Measurements from ENCODE around the gene GTF2F1. TPM values are rescaled to one million over a fixed set of nuclear protein-coding genes. Genes with fewer than 3 reads are reported as not detected.
A peak's percentile ranks its signal among the peaks of the same experiment; 100 is the strongest.

The GTF2F1 gene, protein sequence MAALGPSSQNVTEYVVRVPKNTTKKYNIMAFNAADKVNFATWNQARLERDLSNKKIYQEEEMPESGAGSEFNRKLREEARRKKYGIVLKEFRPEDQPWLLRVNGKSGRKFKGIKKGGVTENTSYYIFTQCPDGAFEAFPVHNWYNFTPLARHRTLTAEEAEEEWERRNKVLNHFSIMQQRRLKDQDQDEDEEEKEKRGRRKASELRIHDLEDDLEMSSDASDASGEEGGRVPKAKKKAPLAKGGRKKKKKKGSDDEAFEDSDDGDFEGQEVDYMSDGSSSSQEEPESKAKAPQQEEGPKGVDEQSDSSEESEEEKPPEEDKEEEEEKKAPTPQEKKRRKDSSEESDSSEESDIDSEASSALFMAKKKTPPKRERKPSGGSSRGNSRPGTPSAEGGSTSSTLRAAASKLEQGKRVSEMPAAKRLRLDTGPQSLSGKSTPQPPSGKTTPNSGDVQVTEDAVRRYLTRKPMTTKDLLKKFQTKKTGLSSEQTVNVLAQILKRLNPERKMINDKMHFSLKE
- 64.7 TPM for polyA plus RNA-seq (2013, experiment 1 of 2)
- polyA plus RNA-seq (2013, experiment 2 of 2) = 63.7 TPM

DNA sequence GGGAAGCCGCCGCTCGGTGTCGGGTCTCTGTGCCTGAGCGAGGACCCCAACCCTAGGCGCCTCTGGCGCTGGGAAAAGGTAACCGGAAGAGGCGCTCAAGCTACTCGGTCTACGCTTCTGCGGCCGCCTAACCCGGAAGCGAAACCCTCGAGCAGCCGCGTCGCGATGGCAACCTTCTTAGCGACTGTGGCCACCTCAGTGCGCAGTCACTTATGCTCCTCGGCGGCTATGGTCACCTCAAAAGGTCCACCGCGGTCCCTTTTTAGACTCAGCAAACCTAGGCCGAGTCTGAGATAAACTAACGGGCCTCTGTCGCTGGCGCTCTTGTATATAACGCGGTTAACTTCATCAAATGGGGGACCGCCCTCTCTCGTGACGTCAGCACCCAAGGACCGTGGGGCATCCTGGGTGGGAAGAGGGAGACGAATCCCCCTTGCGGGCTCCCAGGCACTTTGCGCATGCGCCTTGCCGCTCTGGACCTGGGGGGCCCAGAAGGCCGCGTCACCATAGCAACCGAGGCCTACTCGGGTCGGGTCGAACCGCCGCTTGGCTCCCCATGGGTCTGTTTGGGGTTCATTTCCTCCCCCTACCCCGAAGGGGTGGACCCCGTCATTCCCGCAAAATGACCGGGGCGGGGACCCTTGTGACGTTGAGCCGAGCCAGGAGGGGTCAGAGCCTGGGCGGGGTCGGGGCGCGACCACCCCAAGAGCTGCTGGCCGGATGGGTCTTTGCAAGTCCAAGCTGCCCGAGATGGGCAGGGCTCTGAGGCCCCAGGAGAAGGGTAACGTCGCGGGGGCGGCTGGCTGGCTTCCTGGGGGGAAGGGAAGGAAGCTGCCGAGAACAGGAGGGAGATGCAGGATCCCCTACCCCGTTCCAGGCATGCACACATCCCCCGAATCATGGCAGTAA, at the start of gene GTF2F1:
Gene GTF2F1 (minus strand): TSS at position 91 of the 909 bp plus-strand sequence. CDS start 169 bp downstream, outside the sequence.
- Histone ChIP-seq H3K27ac (ENCODE audit: low read depth, low read length) (peak within 1 kb of the TSS; percentile 81), H3K18ac (ENCODE audit: low read length) (no peak within 1 kb of the TSS), H3K79me1 (ENCODE audit: low read length) (peaks cover 14% of the 10 kb centered on the region), H3K4me2 (ENCODE audit: low read length) (peak within 1 kb of the TSS; percentile 82), H3K23ac (ENCODE audit: low read length) (peak within 1 kb of the TSS; percentile 80), H3K9ac (ENCODE audit: low read length) (peak within 1 kb of the TSS; percentile 97), H3K4me1 (ENCODE audit: control insufficient read depth, low read depth, low read length) (peaks cover 4% of the 10 kb centered on the region), H3K27me3 (ENCODE audit: insufficient read depth, low read length, poor library complexity) (no peaks in the 10 kb centered on the region), H2BK5ac (ENCODE audit: low read length) (peak within 1 kb of the TSS; percentile 51), H3K4ac (ENCODE audit: low read depth, low read length) (no peak within 1 kb of the TSS), H4K8ac (ENCODE audit: low read depth, low read length) (peak within 1 kb of the TSS; percentile 98), H2BK120ac (ENCODE audit: low read depth, low read length) (no peak within 1 kb of the TSS), H2AK5ac (ENCODE audit: low read length) (peak within 1 kb of the TSS; percentile 43), H2BK15ac (replicated peaks; ENCODE audit: low read depth) (no peak within 1 kb of the TSS), H3K56ac (ENCODE audit: low read length) (peak within 1 kb of the TSS; percentile 97), H4K5ac (ENCODE audit: low read length) (no peak within 1 kb of the TSS), H3K4me3 (ENCODE audit: low read length) (peak within 1 kb of the TSS; percentile 97), H3K36me3 (ENCODE audit: control insufficient read depth, insufficient read depth, low read length) (peaks cover 3% of the 10 kb centered on the region), H3K79me2 (ENCODE audit: control insufficient read depth, insufficient read depth, low read length) (peaks cover 16% of the 10 kb centered on the region)
- DNase-seq = peak; percentile 98
- WGBS (ENCODE audit: extremely low coverage, insufficient coverage, low lambda C conversion rate) = no CpG with 5 or more reads among the region's 69 CpGs

DNA sequence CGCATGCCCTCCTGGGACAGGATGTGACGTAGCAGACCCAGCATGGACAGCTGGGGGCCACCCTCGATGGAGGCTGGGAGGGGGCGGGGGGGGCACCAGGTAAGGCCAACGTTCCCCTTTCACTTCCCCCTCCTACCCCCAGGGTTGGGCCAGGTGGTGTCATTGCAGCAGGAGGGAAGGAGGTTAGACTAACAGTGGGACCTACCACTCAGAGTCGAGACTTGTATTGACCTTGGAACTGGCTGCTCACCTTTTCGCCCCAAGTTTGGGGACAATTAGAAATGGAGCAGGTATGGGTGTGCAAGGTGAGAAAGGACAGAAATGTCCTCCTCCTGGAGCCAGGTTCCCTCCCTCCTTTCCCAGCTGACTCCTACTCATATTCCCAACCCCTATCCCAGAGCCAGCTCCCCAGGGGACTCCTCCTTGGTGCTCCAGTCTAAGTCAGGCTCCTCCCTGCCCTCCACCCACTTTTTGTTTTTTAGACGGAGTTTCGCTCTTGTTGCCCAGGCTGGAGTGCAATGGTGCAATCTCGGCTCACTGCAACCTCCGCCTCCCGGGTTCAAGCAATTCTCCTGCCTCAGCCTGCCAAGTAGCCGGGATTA, 49.2 kb upstream of the GTF2F1 start:
- Histone ChIP-seq H2AK5ac (ENCODE audit: low read length) (no peak overlapping the region), H3K56ac (ENCODE audit: low read length) (no peak overlapping the region), H3K4ac (ENCODE audit: low read depth, low read length) (no peak overlapping the region), H3K4me1 (ENCODE audit: control insufficient read depth, low read depth, low read length) (no peaks in the 10 kb centered on the region), H3K18ac (ENCODE audit: low read length) (no peak overlapping the region), H4K8ac (ENCODE audit: low read depth, low read length) (no peak overlapping the region), H4K5ac (ENCODE audit: low read length) (no peak overlapping the region), H3K79me1 (ENCODE audit: low read length) (no peaks in the 10 kb centered on the region), H3K4me2 (ENCODE audit: low read length) (no peak overlapping the region), H2BK5ac (ENCODE audit: low read length) (no peak overlapping the region), H3K23ac (ENCODE audit: low read length) (no peak overlapping the region), H3K9ac (ENCODE audit: low read length) (no peak overlapping the region), H2BK15ac (replicated peaks; ENCODE audit: low read depth) (no peak overlapping the region), H3K79me2 (ENCODE audit: control insufficient read depth, insufficient read depth, low read length) (no peaks in the 10 kb centered on the region), H3K36me3 (ENCODE audit: control insufficient read depth, insufficient read depth, low read length) (no peaks in the 10 kb centered on the region), H3K27me3 (ENCODE audit: insufficient read depth, low read length, poor library complexity) (no peaks in the 10 kb centered on the region), H2BK120ac (ENCODE audit: low read depth, low read length) (no peak overlapping the region), H3K27ac (ENCODE audit: low read depth, low read length) (no peak overlapping the region), H3K4me3 (ENCODE audit: low read length) (no peak overlapping the region)
- no CpG with 5 or more reads among the region's 13 CpGs for WGBS (ENCODE audit: extremely low coverage, insufficient coverage, low lambda C conversion rate)
- DNase-seq = no peak

DNA sequence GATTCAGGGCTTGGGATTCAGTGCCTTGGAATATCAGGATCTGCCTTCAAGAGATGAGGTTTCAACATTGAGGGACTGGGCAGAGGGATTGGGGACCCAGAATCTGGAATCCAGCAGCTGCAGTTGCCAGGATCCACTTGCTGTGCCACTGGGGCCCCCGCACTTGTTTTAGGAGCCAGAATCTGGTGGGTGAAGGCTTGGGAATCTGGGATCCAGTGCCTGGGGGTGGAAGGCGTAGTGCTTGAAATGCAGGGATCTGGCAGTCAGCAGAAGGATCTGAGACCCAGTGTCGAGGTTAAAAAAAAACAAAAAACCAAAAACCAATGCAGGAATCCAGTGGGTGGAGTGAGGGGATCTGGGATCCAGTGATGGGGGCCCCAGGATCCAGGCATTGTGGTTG, 47.9 kb upstream of the GTF2F1 start:
- Histone ChIP-seq H3K18ac (ENCODE audit: low read length) (no peak overlapping the region), H2BK120ac (ENCODE audit: low read depth, low read length) (no peak overlapping the region), H3K4ac (ENCODE audit: low read depth, low read length) (no peak overlapping the region), H3K79me2 (ENCODE audit: control insufficient read depth, insufficient read depth, low read length) (no peaks in the 10 kb centered on the region), H3K27me3 (ENCODE audit: insufficient read depth, low read length, poor library complexity) (no peaks in the 10 kb centered on the region), H3K4me1 (ENCODE audit: control insufficient read depth, low read depth, low read length) (no peaks in the 10 kb centered on the region), H3K79me1 (ENCODE audit: low read length) (no peaks in the 10 kb centered on the region), H2BK5ac (ENCODE audit: low read length) (no peak overlapping the region), H3K56ac (ENCODE audit: low read length) (no peak overlapping the region), H3K23ac (ENCODE audit: low read length) (no peak overlapping the region), H3K4me2 (ENCODE audit: low read length) (no peak overlapping the region), H4K5ac (ENCODE audit: low read length) (no peak overlapping the region), H4K8ac (ENCODE audit: low read depth, low read length) (no peak overlapping the region), H3K9ac (ENCODE audit: low read length) (no peak overlapping the region), H2BK15ac (replicated peaks; ENCODE audit: low read depth) (no peak overlapping the region), H3K27ac (ENCODE audit: low read depth, low read length) (no peak overlapping the region), H3K36me3 (ENCODE audit: control insufficient read depth, insufficient read depth, low read length) (no peaks in the 10 kb centered on the region), H3K4me3 (ENCODE audit: low read length) (no peak overlapping the region), H2AK5ac (ENCODE audit: low read length) (no peak overlapping the region)
- no CpG with 5 or more reads among the region's 3 CpGs for WGBS (ENCODE audit: extremely low coverage, insufficient coverage, low lambda C conversion rate)
- DNase-seq = no peak

DNA sequence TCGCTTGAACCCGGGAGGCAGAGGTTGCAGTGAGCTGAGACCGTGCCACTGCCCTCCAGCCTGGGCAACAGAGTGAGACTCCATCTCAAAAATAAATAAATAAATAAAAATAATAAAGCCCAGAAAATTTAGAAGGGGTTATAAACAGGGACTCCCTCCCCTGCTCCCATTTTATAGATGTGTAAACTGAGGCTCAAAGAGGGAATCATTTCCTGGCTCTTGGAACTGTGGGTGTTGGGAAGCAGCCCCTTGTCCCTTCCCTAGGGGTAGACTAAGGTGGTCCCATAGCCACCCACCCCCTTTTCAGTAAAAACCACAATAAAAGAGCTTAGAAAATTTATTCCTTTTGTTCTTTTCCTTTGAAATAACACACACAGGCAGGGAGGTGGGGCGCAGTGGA, 46.8 kb upstream of the GTF2F1 start:
- no peak overlapping the region for H3K4me2 ChIP-seq (ENCODE audit: low read length)
- no peaks in the 10 kb centered on the region for H3K36me3 ChIP-seq (ENCODE audit: control insufficient read depth, insufficient read depth, low read length)
- no peak overlapping the region for H4K8ac ChIP-seq (ENCODE audit: low read depth, low read length)

DNA sequence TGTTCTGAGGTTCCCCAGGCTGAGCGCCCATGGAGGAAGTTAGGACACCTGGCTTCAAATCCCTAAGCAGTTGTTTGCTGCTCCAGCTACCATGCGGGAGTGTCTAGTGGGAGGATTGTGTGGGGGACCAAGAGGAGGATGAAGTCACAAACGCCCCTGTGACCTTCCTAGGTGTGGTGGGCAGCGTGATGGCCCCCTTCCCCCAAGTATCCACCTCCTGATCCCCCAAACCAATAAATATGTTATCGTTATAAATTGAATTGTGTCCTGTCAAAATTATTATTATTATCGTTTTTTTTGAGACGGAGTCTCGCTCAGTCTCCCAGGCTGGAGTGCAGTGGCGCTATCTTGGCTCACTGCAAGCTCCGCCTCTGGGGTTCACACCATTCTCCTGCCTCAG, 40.7 kb upstream of the GTF2F1 start, which contains the start of gene SLC25A41:
Gene SLC25A41 (minus strand): TSS at position 101 of the 400 bp plus-strand sequence. CDS start 70 bp downstream, at position 31.
- H2BK15ac ChIP-seq (replicated peaks; ENCODE audit: low read depth) = no peak within 1 kb of the TSS
- no peak for DNase-seq
- H2BK5ac ChIP-seq (ENCODE audit: low read length) = no peak within 1 kb of the TSS
- no peak within 1 kb of the TSS for H3K56ac ChIP-seq (ENCODE audit: low read length)
- H3K4me3 ChIP-seq (ENCODE audit: low read length) = no peak within 1 kb of the TSS
- no peak within 1 kb of the TSS for H3K4me2 ChIP-seq (ENCODE audit: low read length)
- H4K8ac ChIP-seq (ENCODE audit: low read depth, low read length) = no peak within 1 kb of the TSS
- H3K23ac ChIP-seq (ENCODE audit: low read length) = no peak within 1 kb of the TSS
- no peaks in the 10 kb centered on the region for H3K27me3 ChIP-seq (ENCODE audit: insufficient read depth, low read length, poor library complexity)
- H2AK5ac ChIP-seq (ENCODE audit: low read length) = no peak within 1 kb of the TSS
- H3K36me3 ChIP-seq (ENCODE audit: control insufficient read depth, insufficient read depth, low read length) = no peaks in the 10 kb centered on the region
- no peak within 1 kb of the TSS for H3K18ac ChIP-seq (ENCODE audit: low read length)
- no peak within 1 kb of the TSS for H3K27ac ChIP-seq (ENCODE audit: low read depth, low read length)
- H3K79me1 ChIP-seq (ENCODE audit: low read length) = no peaks in the 10 kb centered on the region
- no peak within 1 kb of the TSS for H2BK120ac ChIP-seq (ENCODE audit: low read depth, low read length)
- no CpG with 5 or more reads among the region's 10 CpGs for WGBS (ENCODE audit: extremely low coverage, insufficient coverage, low lambda C conversion rate)
- H3K4me1 ChIP-seq (ENCODE audit: control insufficient read depth, low read depth, low read length) = no peaks in the 10 kb centered on the region
- H4K5ac ChIP-seq (ENCODE audit: low read length) = no peak within 1 kb of the TSS
- no peaks in the 10 kb centered on the region for H3K79me2 ChIP-seq (ENCODE audit: control insufficient read depth, insufficient read depth, low read length)
- H3K9ac ChIP-seq (ENCODE audit: low read length) = no peak within 1 kb of the TSS
- no peak within 1 kb of the TSS for H3K4ac ChIP-seq (ENCODE audit: low read depth, low read length)

More for the DNA sequence above, 46.8 kb upstream of the GTF2F1 start:
- Histone ChIP-seq H3K4me1 (ENCODE audit: control insufficient read depth, low read depth, low read length) (no peaks in the 10 kb centered on the region), H3K4ac (ENCODE audit: low read depth, low read length) (no peak overlapping the region), H2AK5ac (ENCODE audit: low read length) (no peak overlapping the region), H3K23ac (ENCODE audit: low read length) (no peak overlapping the region), H3K79me2 (ENCODE audit: control insufficient read depth, insufficient read depth, low read length) (no peaks in the 10 kb centered on the region), H3K56ac (ENCODE audit: low read length) (no peak overlapping the region), H2BK120ac (ENCODE audit: low read depth, low read length) (no peak overlapping the region), H3K4me3 (ENCODE audit: low read length) (no peak overlapping the region), H2BK5ac (ENCODE audit: low read length) (no peak overlapping the region), H3K79me1 (ENCODE audit: low read length) (no peaks in the 10 kb centered on the region), H4K5ac (ENCODE audit: low read length) (no peak overlapping the region), H3K9ac (ENCODE audit: low read length) (no peak overlapping the region), H3K18ac (ENCODE audit: low read length) (no peak overlapping the region), H3K27me3 (ENCODE audit: insufficient read depth, low read length, poor library complexity) (no peaks in the 10 kb centered on the region), H3K27ac (ENCODE audit: low read depth, low read length) (no peak overlapping the region), H2BK15ac (replicated peaks; ENCODE audit: low read depth) (no peak overlapping the region)
- DNase-seq = no peak
- no CpG with 5 or more reads among the region's 4 CpGs for WGBS (ENCODE audit: extremely low coverage, insufficient coverage, low lambda C conversion rate)

Measured in mesendoderm (in vitro differentiated cells).